Liver (tissue), 9 donors: ENCODE data around the gene PRELID3B. TPM values are rescaled to one million over a fixed set of nuclear protein-coding genes. Genes with fewer than 3 reads are reported as not detected.

Source experiments
- DNase-seq: peaks from one replicate; pipeline ENCODE4 v3.0.0-alpha.2; 2017; ENCODE audit warnings: low spot score
- H3K27ac ChIP-seq, 2 donors: one replicate each; pipeline ENCODE4 v1.7.0; 2013; ENCODE audit warnings: inconsistent platforms in 2 of 2, low read length in 2 of 2, control low read depth in 1 of 2, low read depth in 1 of 2, mild to moderate bottlenecking in 1 of 2
- H3K27me3 ChIP-seq, 4 donors: one replicate each; pipeline versions ENCODE4 v1.6.1 to v1.7.0; 2013; ENCODE audit warnings: low read length in 3 of 4, inconsistent platforms in 1 of 4, mild to moderate bottlenecking in 1 of 4, moderate library complexity in 1 of 4; ENCODE audit not compliant: control insufficient read depth in 4 of 4, insufficient read depth in 4 of 4
- H3K36me3 ChIP-seq, 4 donors: one replicate each; pipeline versions ENCODE4 v1.6.1 to v1.7.0; 2013; ENCODE audit warnings: low read length in 3 of 4, mild to moderate bottlenecking in 3 of 4, low read depth in 1 of 4, moderate library complexity in 1 of 4; ENCODE audit not compliant: control insufficient read depth in 4 of 4, insufficient read depth in 3 of 4
- H3K4me1 ChIP-seq, 4 donors: one replicate each; pipeline versions ENCODE4 v1.6.1 to v1.7.0; 2013; ENCODE audit warnings: low read length in 3 of 4, mild to moderate bottlenecking in 3 of 4, moderate library complexity in 1 of 4; ENCODE audit not compliant: control insufficient read depth in 4 of 4, insufficient read depth in 4 of 4
- H3K4me3 ChIP-seq, 3 donors: one replicate each; pipeline versions ENCODE4 v1.6.1 to v1.7.0; 2013; ENCODE audit warnings: low read length in 3 of 3, control low read depth in 1 of 3, low read depth in 1 of 3, mild to moderate bottlenecking in 1 of 3
- H3K9ac ChIP-seq, 2 donors: one replicate each; pipeline ENCODE4 v1.7.0; 2013; ENCODE audit warnings: low read length in 2 of 2, mild to moderate bottlenecking in 2 of 2, moderate library complexity in 2 of 2, control low read depth in 1 of 2, low read depth in 1 of 2
- H3K9me3 ChIP-seq, 4 donors: one replicate each; pipeline versions ENCODE4 v1.6.1 to v1.7.0; 2013; ENCODE audit warnings: low read length in 3 of 4; ENCODE audit not compliant: control insufficient read depth in 4 of 4
- ATF3 ChIP-seq: IDR thresholded peaks from 2 replicates; pipeline ENCODE4 v1.6.1; 2016; ENCODE audit warnings: antibody characterized with exemption
- CTCF ChIP-seq: fragments of 150-350 bp; IDR thresholded peaks from 2 replicates; pipeline ENCODE4 v1.5.1; 2017; ENCODE audit warnings: improper control_type of control experiment, low read depth, low read length; ENCODE audit not compliant: missing input control
- EGR1 ChIP-seq, 2 donors: IDR thresholded peaks; 2 replicates each; pipeline ENCODE4 v1.6.1; 2016 to 2018; ENCODE audit warnings: antibody characterized with exemption in 2 of 2, low read depth in 2 of 2
- FOXA1 ChIP-seq: IDR thresholded peaks from 2 replicates; pipeline ENCODE4 v1.6.1; 2016; ENCODE audit warnings: antibody characterized with exemption
- FOXA2 ChIP-seq: IDR thresholded peaks from 2 replicates; pipeline ENCODE4 v1.6.1; 2016; ENCODE audit warnings: antibody characterized with exemption
- GABPA ChIP-seq, 2 donors: IDR thresholded peaks in 1 of 2; conservative IDR thresholded peaks in 1 of 2; 2 replicates each; pipeline ENCODE4 v1.6.1; 2016; ENCODE audit warnings: antibody characterized with exemption in 2 of 2, mild to moderate bottlenecking in 1 of 2, moderate library complexity in 1 of 2
- HNF4A ChIP-seq, 2 donors: conservative IDR thresholded peaks; 2 replicates each; pipeline ENCODE4 v1.6.1; 2016; ENCODE audit warnings: antibody characterized with exemption in 2 of 2, mild to moderate bottlenecking in 2 of 2
- HNF4G ChIP-seq: IDR thresholded peaks from 2 replicates; pipeline ENCODE4 v1.6.1; 2016; ENCODE audit warnings: antibody characterized with exemption
- MAX ChIP-seq: IDR thresholded peaks from 2 replicates; pipeline ENCODE4 v1.6.1; 2016; ENCODE audit warnings: antibody characterized with exemption
- NR2F2 ChIP-seq: IDR thresholded peaks from 2 replicates; pipeline ENCODE4 v1.6.1; 2016; ENCODE audit warnings: antibody characterized with exemption
- RAD21 ChIP-seq, 2 donors: IDR thresholded peaks; 2 replicates each; pipeline ENCODE4 v1.6.1; 2016; ENCODE audit warnings: antibody characterized with exemption in 2 of 2, mild to moderate bottlenecking in 2 of 2
- REST ChIP-seq: IDR thresholded peaks from 2 replicates; pipeline ENCODE4 v1.6.1; 2016; ENCODE audit warnings: antibody characterized with exemption, mild to moderate bottlenecking
- RXRA ChIP-seq, 2 donors: IDR thresholded peaks; 2 replicates each; pipeline ENCODE4 v1.6.1; 2017 to 2018; ENCODE audit warnings: antibody characterized with exemption in 2 of 2, mild to moderate bottlenecking in 1 of 2
- TAF1 ChIP-seq: conservative IDR thresholded peaks from 2 replicates; pipeline ENCODE4 v1.6.1; 2016; ENCODE audit warnings: antibody characterized with exemption, mild to moderate bottlenecking
- YY1 ChIP-seq: IDR thresholded peaks from 2 replicates; pipeline ENCODE4 v1.6.1; 2016; ENCODE audit warnings: antibody characterized with exemption, mild to moderate bottlenecking
- ZBTB33 ChIP-seq: IDR thresholded peaks from 2 replicates; pipeline ENCODE4 v1.6.1; 2016; ENCODE audit warnings: antibody characterized with exemption
- whole genome bisulfite sequencing: extraction: QIAGEN DNeasy Blood & Tissue Kit; methylation state at CpG from one replicate; pipeline ENCODE4 v1.1.7; 2013; 5-methylcytosine and 5-hydroxymethylcytosine counted together
- polyA plus RNA-seq, 2 donors: library from polyadenylated mRNA; stranded (reverse) in 1 of 2; unstranded in 1 of 2; fragments of 200-250 nt in 1 of 2; fragments of >200 nt in 1 of 2; fragmentation: Nextera tagmentation in 1 of 2; extraction: Ambion mirVana in 1 of 2; gene quantifications; one replicate each; pipeline versions ENCODE4 v1.2.1 to v1.2.3, GENCODE V29; 2013 to 2015
- total RNA-seq, 2 donors: library from RNA; depleted of rRNA; stranded (reverse); fragments of >200 nt; gene quantifications; one replicate each; pipeline ENCODE4 v1.2.3, GENCODE V29; 2014
- donor health status: healthy.
- donor health status: healthy.
- donor health status: healthy.
- donor health status: healthy.
- donor health status: healthy.

The PRELID3B gene
- total and polyA plus RNA-seq, 4 donors: 18.2 to 38.1 (median 25.3) TPM

GRCh38 chr20:59026904-59027740 lies 15.5 kb downstream of the PRELID3B start:
- Histone ChIP-seq H3K36me3 (peaks cover 8 to 48% (median 23%) of the 10 kb centered on the region in 4 donors), H3K27me3 (no peaks in the 10 kb centered on the region), H3K27ac (no peak overlapping the region), H3K4me1 (peaks cover 5 to 34% (median 22%) of the 10 kb centered on the region in 4 donors), H3K9me3 (no peaks in the 10 kb centered on the region), H3K4me3 (no peak overlapping the region), H3K9ac (no peak overlapping the region)
- DNase-seq: no peak
- WGBS: 92% methylated on average over 5 of the region's 5 CpGs
- no peak for TF ChIP-seq RXRA (IDR thresholded peaks at IDR 0.05)
- no peak for TF ChIP-seq YY1
- TF ChIP-seq GABPA (IDR thresholded peaks at IDR 0.05 in 1 of 2, conservative IDR thresholded peaks at IDR 0.05 in 1 of 2): no peak
- TF ChIP-seq ZBTB33: no peak
- no peak for TF ChIP-seq FOXA2
- TF ChIP-seq TAF1: no peak
- TF ChIP-seq NR2F2: no peak
- no peak for TF ChIP-seq ATF3
- no peak for TF ChIP-seq REST
- no peak for TF ChIP-seq HNF4G
- no peak for TF ChIP-seq HNF4A (conservative IDR thresholded peaks at IDR 0.05)
- no peak for TF ChIP-seq RAD21 (IDR thresholded peaks at IDR 0.05)

- no peak for DNase-seq
- no peaks in the 10 kb centered on the region for H3K9me3 ChIP-seq
- H3K36me3 ChIP-seq: peaks cover 8 to 48% (median 23%) of the 10 kb centered on the region in 4 donors
- no peak overlapping the region for H3K4me3 ChIP-seq
- H3K27me3 ChIP-seq: no peaks in the 10 kb centered on the region
- H3K4me1 ChIP-seq: peaks cover 5 to 26% (median 14%) of the 10 kb centered on the region in 4 donors
- WGBS: 94% methylated on average over 4 of the region's 4 CpGs
- H3K27ac ChIP-seq: no peak overlapping the region
- no peak for TF ChIP-seq HNF4A (conservative IDR thresholded peaks at IDR 0.05)
- no peak for TF ChIP-seq FOXA2
- no peak for TF ChIP-seq FOXA1
- TF ChIP-seq YY1: no peak
- no peak for TF ChIP-seq HNF4G
- TF ChIP-seq RAD21 (IDR thresholded peaks at IDR 0.05): no peak
- no peak for TF ChIP-seq ATF3
- no peak for TF ChIP-seq CTCF
- TF ChIP-seq NR2F2: no peak
- TF ChIP-seq TAF1: no peak
- no peak for TF ChIP-seq EGR1 (IDR thresholded peaks at IDR 0.05; ENCODE audit: low read depth in 2 of 2)
- no peak for TF ChIP-seq MAX
- H3K9ac ChIP-seq: no peak overlapping the region
These were observed 17.1 kb downstream of the PRELID3B start for GRCh38 chr20:59025511-59025910.
